H1 (cell line): ENCODE results near the gene NT5M.

Source experiments
- JUN ChIP-seq: IDR thresholded peaks from 2 replicates; pipeline ENCODE4 v1.6.1; 2011; ENCODE audit warnings: low read depth, mild to moderate bottlenecking, improper control_type of control experiment, low read length
- NRF1 ChIP-seq: IDR thresholded peaks from 2 replicates; pipeline ENCODE4 v1.6.1; 2011; ENCODE audit warnings: mild to moderate bottlenecking, low read depth, low read length, improper control_type of control experiment
- TBP ChIP-seq: IDR thresholded peaks from 2 replicates; pipeline ENCODE4 v1.6.1; 2011; ENCODE audit warnings: low read depth, low read length, improper control_type of control experiment
- TF ChIP-seq, protein P1 (sequence below), 3 experiments: IDR thresholded peaks; 1 replicate in 2 of 3; 2 replicates in 1 of 3; pipeline versions ENCODE4 v1.5.1 to v1.6.1; 2011; ENCODE audit warnings: low read length in 3 of 3, mild to moderate bottlenecking in 3 of 3, inconsistent platforms in 2 of 3, low read depth in 1 of 3, moderate library complexity in 1 of 3; ENCODE audit not compliant: insufficient read depth in 1 of 3; ENCODE audit errors: control extremely low read depth in 1 of 3

DNA sequence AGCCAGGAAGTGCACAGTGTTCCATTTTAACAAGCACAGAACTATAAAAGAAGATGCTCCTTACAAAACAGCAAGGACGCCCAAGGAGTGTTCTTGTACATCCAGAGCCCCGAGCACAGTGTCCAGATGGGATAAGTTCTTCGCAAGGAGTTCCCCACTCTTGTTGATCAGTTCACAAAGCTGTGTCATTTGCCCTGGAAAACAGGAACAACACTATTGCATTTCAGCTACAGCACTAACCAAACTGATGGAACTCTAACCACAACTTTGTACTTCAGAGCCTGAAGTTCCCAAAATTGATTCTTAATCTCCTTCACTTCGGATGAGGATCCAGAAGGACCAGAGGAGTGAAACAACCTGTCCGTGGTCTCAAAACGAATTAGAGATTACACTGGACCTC, 27.2 kb upstream of the NT5M start:
- no peak for TF ChIP-seq TBP
- no peak for TF ChIP-seq NRF1
- TF ChIP-seq, protein P1, sequence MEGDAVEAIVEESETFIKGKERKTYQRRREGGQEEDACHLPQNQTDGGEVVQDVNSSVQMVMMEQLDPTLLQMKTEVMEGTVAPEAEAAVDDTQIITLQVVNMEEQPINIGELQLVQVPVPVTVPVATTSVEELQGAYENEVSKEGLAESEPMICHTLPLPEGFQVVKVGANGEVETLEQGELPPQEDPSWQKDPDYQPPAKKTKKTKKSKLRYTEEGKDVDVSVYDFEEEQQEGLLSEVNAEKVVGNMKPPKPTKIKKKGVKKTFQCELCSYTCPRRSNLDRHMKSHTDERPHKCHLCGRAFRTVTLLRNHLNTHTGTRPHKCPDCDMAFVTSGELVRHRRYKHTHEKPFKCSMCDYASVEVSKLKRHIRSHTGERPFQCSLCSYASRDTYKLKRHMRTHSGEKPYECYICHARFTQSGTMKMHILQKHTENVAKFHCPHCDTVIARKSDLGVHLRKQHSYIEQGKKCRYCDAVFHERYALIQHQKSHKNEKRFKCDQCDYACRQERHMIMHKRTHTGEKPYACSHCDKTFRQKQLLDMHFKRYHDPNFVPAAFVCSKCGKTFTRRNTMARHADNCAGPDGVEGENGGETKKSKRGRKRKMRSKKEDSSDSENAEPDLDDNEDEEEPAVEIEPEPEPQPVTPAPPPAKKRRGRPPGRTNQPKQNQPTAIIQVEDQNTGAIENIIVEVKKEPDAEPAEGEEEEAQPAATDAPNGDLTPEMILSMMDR (IDR thresholded peaks at IDR 0.05; ENCODE audit: control extremely low read depth in 1 of 3, insufficient read depth in 1 of 3, low read depth in 1 of 3, low read length in 3 of 3) = no peak
- TF ChIP-seq JUN = no peak
